ENCODE data around the gene HMG20A. TPM values are rescaled to one million over a fixed set of nuclear protein-coding genes. Genes with fewer than 3 reads are reported as not detected.

The HMG20A gene
- polyA plus RNA-seq, 3 donors: 64.5 to 75.0 (median 74.2) TPM

GRCh38 chr15:77532067-77532710 is 111.5 kb downstream of the HMG20A start:
- no peak for DNase-seq (ENCODE audit: low read depth in 3 of 3, low spot score in 2 of 3)

- DNase-seq (ENCODE audit: low read depth in 3 of 3, low spot score in 2 of 3): no peak
These were observed 112.2 kb downstream of the HMG20A start for GRCh38 chr15:77532846-77533245.

- no peak for DNase-seq (ENCODE audit: low read depth in 3 of 3, low spot score in 2 of 3)
These were observed 113.1 kb downstream of the HMG20A start for GRCh38 chr15:77533578-77534430.

Other genes starting within 250 kb of the HMG20A start
- gene PEAK1, start 784 bp upstream of the HMG20A start, polyA plus RNA-seq (ENCODE audit: insufficient read length in 3 of 3): 10 to 100 TPM; 25.9 to 29.8 (median 28.8) TPM
- 10 to 100 TPM; 14.0 to 16.6 (median 14.8) TPM for gene LINGO1, start 212.0 kb downstream of the HMG20A start, polyA plus RNA-seq (ENCODE audit: insufficient read length in 3 of 3)